Progenitor cell of endocrine pancreas (in vitro differentiated cells): ENCODE data around the gene PDRG1. TPM values are rescaled to one million over a fixed set of nuclear protein-coding genes. Genes with fewer than 3 reads are reported as not detected.

Experiments
- DNase-seq: peaks from one replicate; pipeline ENCODE4 v3.0.0; 2021; ENCODE audit warnings: low spot score; ENCODE audit not compliant: unreplicated experiment
- H3K27ac Mint-ChIP-seq: 2 replicates; pipeline ENCODE4 v1.8.0; 2021; ENCODE audit warnings: mild to moderate bottlenecking, moderate library complexity, mixed read lengths
- H3K27me3 Mint-ChIP-seq: 2 replicates; pipeline ENCODE4 v1.8.0; 2021; ENCODE audit warnings: mixed read lengths
- H3K36me3 Mint-ChIP-seq: 2 replicates; pipeline ENCODE4 v1.8.0; 2022; ENCODE audit warnings: mixed read lengths; ENCODE audit not compliant: insufficient read depth
- H3K4me1 Mint-ChIP-seq: 2 replicates; pipeline ENCODE4 v1.8.0; 2021; ENCODE audit warnings: low read depth, mixed read lengths
- H3K4me3 Mint-ChIP-seq: 2 replicates; pipeline ENCODE4 v1.8.0; 2021; ENCODE audit warnings: low read depth, mild to moderate bottlenecking, moderate library complexity, mixed read lengths
- H3K9me3 Mint-ChIP-seq: 2 replicates; pipeline ENCODE4 v1.8.0; 2021; ENCODE audit warnings: low read depth, mixed read lengths
- total RNA-seq: library from RNA; stranded (reverse); gene quantifications from 2 replicates; pipeline ENCODE4 v1.2.1, GENCODE V29; 2021
- TF ChIP-seq, protein P1 (sequence below): fragments of 200-600 bp; sonication (generic); IDR thresholded peaks from one replicate; pipeline ENCODE4 v1.5.0; 2021; ENCODE audit warnings: antibody characterized with exemption, mild to moderate bottlenecking; ENCODE audit not compliant: unreplicated experiment

The PDRG1 gene
- total RNA-seq, 1 donor from 2014 or later = 23.6 TPM

DNA sequence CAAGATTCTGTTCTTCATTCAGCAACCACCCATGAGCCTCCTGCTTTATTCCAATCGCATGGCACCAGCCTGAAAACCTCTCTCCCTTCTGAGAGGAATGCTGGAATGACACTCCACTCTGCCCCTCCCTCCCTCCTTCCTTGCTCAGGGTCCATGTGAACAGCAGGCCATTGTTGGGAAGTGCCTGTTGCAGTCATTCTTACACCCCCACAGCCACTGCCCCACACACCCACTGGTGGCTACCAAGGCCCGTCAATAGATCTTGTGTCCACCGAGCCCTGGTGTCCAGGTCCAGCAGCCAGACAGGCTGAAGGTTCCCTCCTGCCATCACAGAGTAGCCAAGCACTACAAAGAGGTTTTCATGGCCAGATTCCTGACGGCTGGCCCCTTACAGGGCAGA lies 6.5 kb downstream of the PDRG1 start:
- Mint-ChIP-seq H3K27ac (no peak overlapping the region), H3K36me3 (peaks cover 38% of the 10 kb centered on the region)

DNA sequence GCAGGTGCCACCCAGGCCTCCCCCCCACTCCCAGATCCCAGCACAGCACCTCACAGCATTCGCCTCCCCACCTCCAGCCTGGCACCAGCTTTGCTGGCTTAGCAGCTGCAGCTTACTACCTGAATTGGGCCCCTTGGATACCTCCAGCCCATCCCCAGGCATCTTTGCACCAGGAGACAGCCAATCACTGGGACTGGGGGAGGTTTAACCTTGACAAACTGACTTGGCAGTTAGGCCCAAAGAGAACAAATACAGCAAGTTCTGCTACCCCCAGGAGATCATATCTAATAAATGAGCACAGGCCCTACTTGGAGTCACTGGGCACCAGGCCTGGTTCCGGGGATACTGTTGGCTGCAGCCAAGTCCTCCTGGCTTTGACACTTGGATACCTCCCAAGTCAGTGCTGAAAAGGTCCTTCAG lies 8.8 kb downstream of the PDRG1 start:
- no peaks in the 10 kb centered on the region for H3K9me3 Mint-ChIP-seq
- no peak overlapping the region for H3K4me3 Mint-ChIP-seq
- DNase-seq = no peak
- TF ChIP-seq, protein P1, sequence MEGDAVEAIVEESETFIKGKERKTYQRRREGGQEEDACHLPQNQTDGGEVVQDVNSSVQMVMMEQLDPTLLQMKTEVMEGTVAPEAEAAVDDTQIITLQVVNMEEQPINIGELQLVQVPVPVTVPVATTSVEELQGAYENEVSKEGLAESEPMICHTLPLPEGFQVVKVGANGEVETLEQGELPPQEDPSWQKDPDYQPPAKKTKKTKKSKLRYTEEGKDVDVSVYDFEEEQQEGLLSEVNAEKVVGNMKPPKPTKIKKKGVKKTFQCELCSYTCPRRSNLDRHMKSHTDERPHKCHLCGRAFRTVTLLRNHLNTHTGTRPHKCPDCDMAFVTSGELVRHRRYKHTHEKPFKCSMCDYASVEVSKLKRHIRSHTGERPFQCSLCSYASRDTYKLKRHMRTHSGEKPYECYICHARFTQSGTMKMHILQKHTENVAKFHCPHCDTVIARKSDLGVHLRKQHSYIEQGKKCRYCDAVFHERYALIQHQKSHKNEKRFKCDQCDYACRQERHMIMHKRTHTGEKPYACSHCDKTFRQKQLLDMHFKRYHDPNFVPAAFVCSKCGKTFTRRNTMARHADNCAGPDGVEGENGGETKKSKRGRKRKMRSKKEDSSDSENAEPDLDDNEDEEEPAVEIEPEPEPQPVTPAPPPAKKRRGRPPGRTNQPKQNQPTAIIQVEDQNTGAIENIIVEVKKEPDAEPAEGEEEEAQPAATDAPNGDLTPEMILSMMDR = no peak
- H3K27ac Mint-ChIP-seq = no peak overlapping the region
- no peaks in the 10 kb centered on the region for H3K4me1 Mint-ChIP-seq
- peaks cover 21% of the 10 kb centered on the region for H3K36me3 Mint-ChIP-seq
- H3K27me3 Mint-ChIP-seq = no peaks in the 10 kb centered on the region

More for the DNA sequence above, 6.5 kb downstream of the PDRG1 start:
- Mint-ChIP-seq H3K9me3 (no peaks in the 10 kb centered on the region), H3K4me1 (peaks cover 2% of the 10 kb centered on the region), H3K4me3 (no peak overlapping the region), H3K27me3 (no peaks in the 10 kb centered on the region)
- TF ChIP-seq, protein P1 = no peak
- no peak for DNase-seq

DNA sequence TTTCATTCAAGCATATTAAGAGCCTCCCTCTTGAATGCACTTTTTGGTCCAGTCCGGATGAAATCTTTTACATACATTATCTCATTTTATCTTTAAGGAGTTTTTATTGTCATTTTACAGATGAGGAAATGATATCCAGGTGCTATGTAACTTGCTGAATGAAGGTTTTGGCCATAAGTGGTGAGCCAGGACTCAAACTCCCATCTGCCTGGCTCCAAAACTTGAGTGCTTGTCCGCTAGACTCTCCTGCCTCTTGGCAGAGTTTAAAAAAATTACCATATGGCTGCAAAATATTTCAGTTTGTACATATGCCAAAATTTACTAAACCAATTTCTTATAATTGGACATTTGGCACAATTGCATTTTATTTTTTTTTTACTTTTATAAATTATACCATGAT lies 12.2 kb downstream of the PDRG1 start:
- H3K9me3 Mint-ChIP-seq = no peaks in the 10 kb centered on the region
- no peaks in the 10 kb centered on the region for H3K4me1 Mint-ChIP-seq
- no peaks in the 10 kb centered on the region for H3K27me3 Mint-ChIP-seq
- TF ChIP-seq, protein P1 = no peak
- no peak for DNase-seq
- peaks cover 2% of the 10 kb centered on the region for H3K36me3 Mint-ChIP-seq
- no peak overlapping the region for H3K27ac Mint-ChIP-seq
- H3K4me3 Mint-ChIP-seq = no peak overlapping the region

DNA sequence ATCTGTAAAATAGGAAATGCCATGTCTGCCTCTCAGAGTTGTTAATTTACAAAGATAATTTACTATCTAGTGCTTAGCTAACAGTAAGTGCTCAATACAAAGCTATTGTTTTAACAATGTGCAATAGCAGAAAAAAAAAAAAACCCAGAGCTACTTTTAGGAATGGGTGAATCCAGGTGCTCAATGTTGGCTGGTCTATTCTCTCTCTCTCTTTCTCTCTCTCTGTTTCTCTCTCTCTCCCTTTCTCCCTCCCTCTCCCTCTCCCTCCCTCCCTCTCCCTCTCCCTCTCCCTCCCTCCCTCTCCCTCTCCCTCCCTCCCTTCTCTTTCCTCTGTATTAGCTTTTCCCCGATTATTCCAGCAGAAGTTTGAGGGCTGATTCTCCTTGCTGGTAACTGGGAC lies 14.0 kb downstream of the PDRG1 start:
- TF ChIP-seq, protein P1 = no peak
- Mint-ChIP-seq H3K27me3 (no peaks in the 10 kb centered on the region), H3K9me3 (no peaks in the 10 kb centered on the region), H3K36me3 (peaks cover 2% of the 10 kb centered on the region), H3K4me1 (no peaks in the 10 kb centered on the region), H3K4me3 (no peak overlapping the region), H3K27ac (no peak overlapping the region)
- no peak for DNase-seq

DNA sequence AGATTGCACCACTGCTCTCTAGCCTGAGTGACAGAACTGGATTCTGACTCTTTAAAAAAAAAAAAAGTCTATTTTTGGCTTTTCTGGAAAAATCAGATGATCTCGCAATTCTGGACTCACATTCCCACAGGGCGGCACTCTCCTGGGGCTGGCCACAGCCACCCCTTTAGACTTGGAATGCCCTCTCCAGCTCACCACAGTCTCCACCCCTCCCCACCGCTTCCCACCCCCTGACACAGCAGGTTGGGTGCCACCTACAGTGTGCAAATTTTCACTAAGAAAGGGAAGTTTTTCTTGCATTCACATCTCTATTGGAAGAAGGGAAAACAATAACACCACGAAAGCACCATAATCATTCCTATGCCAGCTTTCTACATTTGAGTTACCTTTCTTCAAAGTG lies 15.4 kb downstream of the PDRG1 start:
- Mint-ChIP-seq H3K36me3 (no peaks in the 10 kb centered on the region), H3K27me3 (peaks cover 3% of the 10 kb centered on the region), H3K4me3 (no peak overlapping the region), H3K27ac (no peak overlapping the region), H3K4me1 (no peaks in the 10 kb centered on the region), H3K9me3 (no peaks in the 10 kb centered on the region)
- TF ChIP-seq, protein P1 = no peak
- DNase-seq = no peak
